SK-N-SH (cell line): ENCODE measurements around the gene RAB5IF. TPM values are rescaled to one million over a fixed set of nuclear protein-coding genes. Genes with fewer than 3 reads are reported as not detected.
A peak's percentile ranks its signal among the peaks of the same experiment; 100 is the strongest.

Experiments
- CTCF ChIA-PET: fragments of 300-600, 350-600 bp; formaldehyde crosslinking; extraction: SDS; loops from one replicate; lab custom pipeline; 2021; lab: Yijun Ruan, JAX
- POLR2A ChIA-PET: fragments of 350-600 bp; sonication (Branson Sonifier 250); formaldehyde crosslinking; extraction: SDS; loops from one replicate; lab custom pipeline; 2020; ENCODE audit warnings: antibody characterized with exemption, inconsistent platforms; lab: Yijun Ruan, JAX
- DNase-seq: peaks from one replicate; pipeline ENCODE4 v3.0.0; 2012
- H2AFZ ChIP-seq: fragments of 200-600 bp; sonication (generic); 2 replicates; pipeline ENCODE4 v1.8.1; 2016; ENCODE audit warnings: antibody characterized with exemption, mild to moderate bottlenecking, low read depth
- H3F3A ChIP-seq: fragments of 200-600 bp; sonication (generic); replicated peaks from 2 replicates; pipeline ENCODE3; 2016; ENCODE audit warnings: antibody characterized with exemption, mild to moderate bottlenecking; ENCODE audit not compliant: insufficient read depth
- H3K27ac ChIP-seq, 2 experiments: fragments of 200-500 bp in 1 of 2; fragments of 200-600 bp in 1 of 2; sonication (Bioruptor generic) in 1 of 2; sonication (generic), shearing (Covaris generic) in 1 of 2; 2 replicates each; pipeline versions ENCODE4 v1.5.1 to v1.6.1; 2014 to 2016; ENCODE audit warnings: low read depth in 2 of 2, inconsistent platforms in 1 of 2, low read length in 1 of 2, mild to moderate bottlenecking in 1 of 2, mixed read lengths in 1 of 2
- H3K27me3 ChIP-seq: fragments of 200-600 bp; sonication (generic), shearing (Covaris generic); 2 replicates; pipeline ENCODE4 v1.6.1; 2016; ENCODE audit warnings: mixed run types; ENCODE audit not compliant: insufficient read depth
- H3K36me3 ChIP-seq, 2 experiments: fragments of 200-500 bp in 1 of 2; fragments of 200-600 bp in 1 of 2; sonication (Bioruptor generic) in 1 of 2; sonication (generic) in 1 of 2; replicated peaks in 1 of 2; 2 replicates each; pipeline versions ENCODE3 to v1.5.1; 2014 to 2016; ENCODE audit warnings: low read length in 1 of 2, mild to moderate bottlenecking in 1 of 2; ENCODE audit not compliant: insufficient read depth in 2 of 2, control insufficient read depth in 1 of 2
- H3K4me1 ChIP-seq, 2 experiments: fragments of 200-500 bp in 1 of 2; fragments of 200-600 bp in 1 of 2; sonication (Bioruptor generic) in 1 of 2; sonication (generic), shearing (Covaris generic) in 1 of 2; 2 replicates each; pipeline versions ENCODE4 v1.5.1 to v1.6.1; 2014 to 2016; ENCODE audit warnings: low read depth in 1 of 2, low read length in 1 of 2, mixed run types in 1 of 2; ENCODE audit not compliant: insufficient read depth in 2 of 2, control insufficient read depth in 1 of 2
- H3K4me2 ChIP-seq: fragments of 200-600 bp; sonication (generic), shearing (Covaris generic); 2 replicates; pipeline ENCODE4 v1.6.1; 2017; ENCODE audit warnings: mixed run types
- H3K4me3 ChIP-seq, 2 experiments: fragments of 200-500 bp in 1 of 2; fragments of 200-600 bp in 1 of 2; sonication (Bioruptor generic) in 1 of 2; sonication (generic), shearing (Covaris generic) in 1 of 2; 2 replicates each; pipeline versions ENCODE4 v1.5.1 to v1.8.1; 2014 to 2016; ENCODE audit warnings: low read depth in 2 of 2, inconsistent platforms in 1 of 2, low read length in 1 of 2, mild to moderate bottlenecking in 1 of 2, mixed read lengths in 1 of 2, moderate library complexity in 1 of 2
- H3K79me2 ChIP-seq: fragments of 200-600 bp; sonication (generic); 2 replicates; pipeline ENCODE4 v1.8.1; 2017; ENCODE audit warnings: mild to moderate bottlenecking; ENCODE audit not compliant: insufficient read depth
- H3K9ac ChIP-seq: fragments of 200-600 bp; sonication (generic); 2 replicates; pipeline ENCODE4 v1.6.1; 2017; ENCODE audit warnings: mixed run types
- H3K9me2 ChIP-seq: fragments of 200-600 bp; sonication (generic); 2 replicates; pipeline ENCODE4 v1.6.1; 2017; ENCODE audit warnings: mixed run types
- H3K9me3 ChIP-seq: fragments of 200-600 bp; sonication (generic); 2 replicates; pipeline ENCODE4 v1.6.1; 2017; ENCODE audit warnings: mixed run types, mild to moderate bottlenecking, moderate library complexity
- H4K20me1 ChIP-seq: fragments of 200-600 bp; sonication (generic); 2 replicates; pipeline ENCODE4 v1.6.1; 2017; ENCODE audit warnings: mild to moderate bottlenecking, mixed run types; ENCODE audit not compliant: insufficient read depth
- CHD2 ChIP-seq: fragments of 150-350 bp; IDR thresholded peaks from 2 replicates; pipeline ENCODE4 v1.6.1; 2018; ENCODE audit warnings: low read length; ENCODE audit not compliant: partially characterized antibody
- CTCF ChIP-seq: fragments of 200-600 bp; sonication (generic); IDR thresholded peaks from 2 replicates; pipeline ENCODE4 v1.6.1; 2017; ENCODE audit warnings: antibody characterized with exemption, mild to moderate bottlenecking, moderate library complexity
- ELF1 ChIP-seq: IDR thresholded peaks from 2 replicates; pipeline ENCODE4 v1.4.0; 2012
- FOSL2 ChIP-seq: IDR thresholded peaks from 2 replicates; pipeline ENCODE4 v1.4.0; 2012; ENCODE audit warnings: low read depth, mild to moderate bottlenecking, moderate library complexity, borderline replicate concordance
- FOXJ3 ChIP-seq: sonication (generic); formaldehyde crosslinking; IDR thresholded peaks from 2 replicates; pipeline ENCODE4 v1.5.1; 2020; ENCODE audit warnings: mild to moderate bottlenecking, missing genetic modification reagents
- FOXM1 ChIP-seq: IDR thresholded peaks from 2 replicates; pipeline ENCODE4 v1.4.0; 2012; ENCODE audit warnings: low read depth, mild to moderate bottlenecking
- GABPA ChIP-seq: IDR thresholded peaks from 2 replicates; pipeline ENCODE4 v1.4.0; 2012; ENCODE audit warnings: low read depth, mild to moderate bottlenecking
- GATA2 ChIP-seq: sonication (generic); formaldehyde crosslinking; IDR thresholded peaks from 2 replicates; pipeline ENCODE4 v1.5.0; 2020; ENCODE audit warnings: mild to moderate bottlenecking, missing genetic modification reagents
- MAX ChIP-seq: IDR thresholded peaks from 2 replicates; pipeline ENCODE4 v1.4.0; 2012; ENCODE audit warnings: low read depth
- RCOR1 ChIP-seq: fragments of 150-350 bp; IDR thresholded peaks from 2 replicates; pipeline ENCODE4 v1.6.1; 2017; ENCODE audit warnings: antibody characterized with exemption, low read length
- RFX5 ChIP-seq: IDR thresholded peaks from 2 replicates; pipeline ENCODE4 v1.6.1; 2012; ENCODE audit warnings: mild to moderate bottlenecking, improper control_type of control experiment, low read length
- RXRA ChIP-seq: IDR thresholded peaks from 2 replicates; pipeline ENCODE4 v1.4.0; 2012; ENCODE audit warnings: low read depth, mild to moderate bottlenecking, borderline replicate concordance
- SMC3 ChIP-seq: IDR thresholded peaks from 2 replicates; pipeline ENCODE4 v1.6.1; 2012; ENCODE audit warnings: low read depth, low read length, improper control_type of control experiment
- TAF1 ChIP-seq: IDR thresholded peaks from 2 replicates; pipeline ENCODE4 v1.6.1; 2012; ENCODE audit warnings: low read depth, mild to moderate bottlenecking, low read length, moderate library complexity, borderline replicate concordance
- TEAD4 ChIP-seq: IDR thresholded peaks from 2 replicates; pipeline ENCODE4 v1.4.0; 2012; ENCODE audit warnings: mild to moderate bottlenecking, borderline replicate concordance; ENCODE audit not compliant: insufficient read depth
- WGBS: methylation state at CpG from one replicate; pipeline ENCODE4 v1.1.6; 2017; ENCODE audit warnings: low lambda C conversion rate; 5-methylcytosine and 5-hydroxymethylcytosine counted together
- polyA plus RNA-seq, 3 experiments: library from polyadenylated mRNA; depleted of rRNA; stranded (reverse); fragments of >200 nt; gene quantifications; 2 replicates each; pipeline ENCODE4 v1.2.3, GENCODE V29; 2012
- TF ChIP-seq, protein P1 (sequence below): IDR thresholded peaks from 2 replicates; pipeline ENCODE4; 2012
- TF ChIP-seq, protein P2 (sequence below): fragments of 150-350 bp; IDR thresholded peaks from 2 replicates; pipeline ENCODE4 v1.6.1; 2016; ENCODE audit warnings: mild to moderate bottlenecking, low read depth, low read length
- TF ChIP-seq, protein P3 (sequence below): IDR thresholded peaks from 2 replicates; pipeline ENCODE4 v1.6.1; 2012; ENCODE audit warnings: mild to moderate bottlenecking, low read depth, low read length, moderate library complexity

RAB5IF gene
- polyA plus RNA-seq, 1 of the 3 experiments (the other 2 are of a cell fraction) = 91.1 TPM

- H3K27me3 ChIP-seq = no peaks in the 10 kb centered on the region
- H3K9me3 ChIP-seq = no peaks in the 10 kb centered on the region
- no peaks in the 10 kb centered on the region for H4K20me1 ChIP-seq
- no peaks in the 10 kb centered on the region for H3K4me1 ChIP-seq
- H3K27ac ChIP-seq = no peak overlapping the region
- H3K4me2 ChIP-seq = no peak overlapping the region
- TF ChIP-seq TEAD4 = no peak
- TF ChIP-seq, protein P1, sequence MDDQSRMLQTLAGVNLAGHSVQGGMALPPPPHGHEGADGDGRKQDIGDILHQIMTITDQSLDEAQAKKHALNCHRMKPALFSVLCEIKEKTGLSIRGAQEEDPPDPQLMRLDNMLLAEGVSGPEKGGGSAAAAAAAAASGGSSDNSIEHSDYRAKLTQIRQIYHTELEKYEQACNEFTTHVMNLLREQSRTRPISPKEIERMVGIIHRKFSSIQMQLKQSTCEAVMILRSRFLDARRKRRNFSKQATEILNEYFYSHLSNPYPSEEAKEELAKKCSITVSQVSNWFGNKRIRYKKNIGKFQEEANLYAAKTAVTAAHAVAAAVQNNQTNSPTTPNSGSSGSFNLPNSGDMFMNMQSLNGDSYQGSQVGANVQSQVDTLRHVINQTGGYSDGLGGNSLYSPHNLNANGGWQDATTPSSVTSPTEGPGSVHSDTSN = no peak
- no peak for TF ChIP-seq FOSL2
- TF ChIP-seq, protein P2, sequence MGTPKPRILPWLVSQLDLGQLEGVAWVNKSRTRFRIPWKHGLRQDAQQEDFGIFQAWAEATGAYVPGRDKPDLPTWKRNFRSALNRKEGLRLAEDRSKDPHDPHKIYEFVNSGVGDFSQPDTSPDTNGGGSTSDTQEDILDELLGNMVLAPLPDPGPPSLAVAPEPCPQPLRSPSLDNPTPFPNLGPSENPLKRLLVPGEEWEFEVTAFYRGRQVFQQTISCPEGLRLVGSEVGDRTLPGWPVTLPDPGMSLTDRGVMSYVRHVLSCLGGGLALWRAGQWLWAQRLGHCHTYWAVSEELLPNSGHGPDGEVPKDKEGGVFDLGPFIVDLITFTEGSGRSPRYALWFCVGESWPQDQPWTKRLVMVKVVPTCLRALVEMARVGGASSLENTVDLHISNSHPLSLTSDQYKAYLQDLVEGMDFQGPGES = no peak
- TF ChIP-seq ELF1 = no peak
- TF ChIP-seq TAF1 = no peak
- no peak for TF ChIP-seq GABPA
- TF ChIP-seq FOXJ3 (CRISPR knock-in tag) = no peak
- TF ChIP-seq RXRA = no peak
- TF ChIP-seq RCOR1 = no peak
- TF ChIP-seq SMC3 = no peak
- no peak for TF ChIP-seq MAX
- no peak for TF ChIP-seq FOXM1
- TF ChIP-seq CHD2 = no peak
- TF ChIP-seq GATA2 (CRISPR knock-in tag) = no peak
- no peak for TF ChIP-seq CTCF
- TF ChIP-seq, protein P3, sequence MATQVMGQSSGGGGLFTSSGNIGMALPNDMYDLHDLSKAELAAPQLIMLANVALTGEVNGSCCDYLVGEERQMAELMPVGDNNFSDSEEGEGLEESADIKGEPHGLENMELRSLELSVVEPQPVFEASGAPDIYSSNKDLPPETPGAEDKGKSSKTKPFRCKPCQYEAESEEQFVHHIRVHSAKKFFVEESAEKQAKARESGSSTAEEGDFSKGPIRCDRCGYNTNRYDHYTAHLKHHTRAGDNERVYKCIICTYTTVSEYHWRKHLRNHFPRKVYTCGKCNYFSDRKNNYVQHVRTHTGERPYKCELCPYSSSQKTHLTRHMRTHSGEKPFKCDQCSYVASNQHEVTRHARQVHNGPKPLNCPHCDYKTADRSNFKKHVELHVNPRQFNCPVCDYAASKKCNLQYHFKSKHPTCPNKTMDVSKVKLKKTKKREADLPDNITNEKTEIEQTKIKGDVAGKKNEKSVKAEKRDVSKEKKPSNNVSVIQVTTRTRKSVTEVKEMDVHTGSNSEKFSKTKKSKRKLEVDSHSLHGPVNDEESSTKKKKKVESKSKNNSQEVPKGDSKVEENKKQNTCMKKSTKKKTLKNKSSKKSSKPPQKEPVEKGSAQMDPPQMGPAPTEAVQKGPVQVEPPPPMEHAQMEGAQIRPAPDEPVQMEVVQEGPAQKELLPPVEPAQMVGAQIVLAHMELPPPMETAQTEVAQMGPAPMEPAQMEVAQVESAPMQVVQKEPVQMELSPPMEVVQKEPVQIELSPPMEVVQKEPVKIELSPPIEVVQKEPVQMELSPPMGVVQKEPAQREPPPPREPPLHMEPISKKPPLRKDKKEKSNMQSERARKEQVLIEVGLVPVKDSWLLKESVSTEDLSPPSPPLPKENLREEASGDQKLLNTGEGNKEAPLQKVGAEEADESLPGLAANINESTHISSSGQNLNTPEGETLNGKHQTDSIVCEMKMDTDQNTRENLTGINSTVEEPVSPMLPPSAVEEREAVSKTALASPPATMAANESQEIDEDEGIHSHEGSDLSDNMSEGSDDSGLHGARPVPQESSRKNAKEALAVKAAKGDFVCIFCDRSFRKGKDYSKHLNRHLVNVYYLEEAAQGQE = no peak
- no peak for TF ChIP-seq RFX5
- H3F3A ChIP-seq = no peaks in the 10 kb centered on the region
- CTCF ChIA-PET = interaction anchor here (1.5 kb wide), 1 partner anchor 18 kb away, joined by 4 read pairs; no protein-coding TSS in a partner anchor
- no peaks in the 10 kb centered on the region for H3K79me2 ChIP-seq
- no peak for DNase-seq
- H3K9ac ChIP-seq = no peak overlapping the region
- H3K9me2 ChIP-seq = no peaks in the 10 kb centered on the region
- H2AFZ ChIP-seq = peak overlapping the region; percentile 11; the same call in 1 of the 2 replicates
- no peak overlapping the region for H3K4me3 ChIP-seq
- POLR2A ChIA-PET = no interaction called here
- H3K36me3 ChIP-seq = no peaks in the 10 kb centered on the region
- WGBS = 88% methylated on average over 15 of the region's 15 CpGs
These were observed 24.4 kb downstream of the RAB5IF start for GRCh38 chr20:36629719-36630681.
